Purkinje cell (primary cell): ENCODE measurements around the gene KLRC1. TPM values are rescaled to one million over a fixed set of nuclear protein-coding genes. Genes with fewer than 3 reads are reported as not detected.

Source experiments
- polyA plus RNA-seq: library from polyadenylated mRNA; unstranded; fragments of >200 nt; fragmentation: Nextera tagmentation; gene quantifications from 2 replicates; pipeline ENCODE4 v1.2.1, GENCODE V29; 2014

Gene KLRC1
- polyA plus RNA-seq: 0.35 TPM in 1 of 2 replicates, not detected in the other

DNA sequence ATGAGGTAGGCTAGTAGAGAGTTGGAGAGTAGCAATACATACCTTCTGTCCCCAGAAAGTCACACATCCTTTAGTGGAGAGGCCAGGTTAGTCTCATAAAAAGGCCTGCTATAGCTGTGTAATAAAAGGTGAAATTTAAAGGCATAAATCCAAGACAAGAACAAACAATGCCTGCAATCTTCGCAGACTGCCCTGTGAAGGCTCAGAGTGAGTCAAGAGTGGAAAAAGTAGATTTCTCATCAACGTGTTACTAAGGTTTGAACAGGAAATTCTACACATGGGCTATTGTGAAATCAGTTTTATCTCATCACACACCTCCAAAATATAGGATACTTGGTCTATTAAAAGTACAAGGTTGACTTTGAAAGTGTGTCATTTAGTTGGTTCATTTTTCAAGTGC is at the start of gene KLRC1:
Gene KLRC1, minus strand, starts transcription at position 222 of the 400 bp plus-strand sequence. CDS start 2,221 bp downstream, outside the sequence.

DNA sequence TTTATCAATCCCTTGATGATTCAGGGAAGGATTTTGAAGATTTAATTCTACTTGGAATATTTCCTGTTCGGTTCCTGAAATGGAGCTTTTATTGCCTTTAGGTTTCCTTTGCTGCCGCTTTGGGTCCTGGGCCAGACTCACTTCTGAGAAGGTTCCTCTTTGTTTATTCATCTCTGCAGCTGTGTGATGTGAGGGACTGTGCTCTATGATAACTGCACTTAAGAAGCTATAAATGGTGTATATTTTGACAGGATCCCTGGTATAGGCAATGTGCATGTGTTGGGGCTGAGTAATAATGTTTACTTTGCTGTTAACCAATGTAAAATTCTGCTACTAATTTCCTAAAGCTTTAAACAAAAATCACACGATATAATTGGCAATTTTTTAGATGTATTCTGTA is 17.4 kb downstream of the KLRC1 start, which contains the start of gene KLRC2:
Gene KLRC2, minus strand, starts transcription at position 195 of the 400 bp plus-strand sequence. Its CDS starts 24 bp downstream, at position 171.

DNA sequence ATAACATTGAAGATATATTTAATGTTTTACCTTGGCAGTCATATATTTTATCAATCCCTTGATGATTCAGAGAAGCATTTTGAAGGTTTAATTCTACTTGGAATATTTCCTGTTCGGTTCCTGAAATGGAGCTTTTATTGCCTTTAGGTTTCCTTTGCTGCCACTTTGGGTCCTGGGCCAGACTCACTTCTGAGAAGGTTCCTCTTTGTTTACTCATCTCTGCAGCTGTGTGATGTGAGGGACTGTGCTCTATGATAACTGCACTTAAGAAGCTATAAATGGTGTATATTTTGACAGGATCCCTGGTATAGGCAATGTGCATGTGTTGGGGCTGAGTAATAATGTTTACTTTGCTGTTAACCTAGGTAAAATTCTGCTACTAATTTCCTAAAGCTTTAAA is 32.8 kb downstream of the KLRC1 start, which contains the start of gene KLRC3:
Gene KLRC3, minus strand, starts transcription at position 262 of the 400 bp plus-strand sequence. Its CDS starts 45 bp downstream, at position 217.

GRCh38 chr12:10409392-10409791 is 43.8 kb downstream of the KLRC1 start, which contains the start of gene KLRC4:
Gene KLRC4, minus strand, starts transcription at chr12:10409757. Its CDS starts 182 bp downstream, at chr12:10409575.

Other genes with a start within 250 kb of the KLRC1 start
- gene GABARAPL1, start 240.5 kb downstream of the KLRC1 start, polyA plus RNA-seq: 103 and 104 TPM in 2 replicates
- gene KLRD1, start 145.5 kb downstream of the KLRC1 start, polyA plus RNA-seq: 0.09 and 0.32 TPM in 2 replicates
- gene KLRK1, start 63.3 kb downstream of the KLRC1 start, polyA plus RNA-seq: not detected in 2 replicates
- 1.4 TPM in 1 of 2 replicates, not detected in the other for gene KLRC4, start 43.6 kb downstream of the KLRC1 start, polyA plus RNA-seq
- gene KLRC3, start 32.8 kb downstream of the KLRC1 start, polyA plus RNA-seq: 0.95 TPM in 1 of 2 replicates, not detected in the other
- 0.48 and 5.5 TPM in 2 replicates for gene KLRC2, start 17.4 kb downstream of the KLRC1 start, polyA plus RNA-seq
- gene EIF2S3B, start 52.5 kb upstream of the KLRC1 start, polyA plus RNA-seq: 0.67 TPM in 1 of 2 replicates, not detected in the other
- 54.1 and 67.0 TPM in 2 replicates for gene MAGOHB, start 160.2 kb upstream of the KLRC1 start, polyA plus RNA-seq
- 0.50 TPM in 1 of 2 replicates, not detected in the other for gene STYK1, start 220.7 kb upstream of the KLRC1 start, polyA plus RNA-seq